Activated CD4-positive, alpha-beta T cell treated with anti-CD3 and anti-CD28 coated beads, Interleukin-2, amount 50 U/mL, for 16 hours (primary cell): ENCODE measurements around the gene ART4.

Experiments
- DNase-seq: peaks from one replicate; pipeline ENCODE4 v3.0.0-alpha.2; 2020

The ART4 gene

DNA sequence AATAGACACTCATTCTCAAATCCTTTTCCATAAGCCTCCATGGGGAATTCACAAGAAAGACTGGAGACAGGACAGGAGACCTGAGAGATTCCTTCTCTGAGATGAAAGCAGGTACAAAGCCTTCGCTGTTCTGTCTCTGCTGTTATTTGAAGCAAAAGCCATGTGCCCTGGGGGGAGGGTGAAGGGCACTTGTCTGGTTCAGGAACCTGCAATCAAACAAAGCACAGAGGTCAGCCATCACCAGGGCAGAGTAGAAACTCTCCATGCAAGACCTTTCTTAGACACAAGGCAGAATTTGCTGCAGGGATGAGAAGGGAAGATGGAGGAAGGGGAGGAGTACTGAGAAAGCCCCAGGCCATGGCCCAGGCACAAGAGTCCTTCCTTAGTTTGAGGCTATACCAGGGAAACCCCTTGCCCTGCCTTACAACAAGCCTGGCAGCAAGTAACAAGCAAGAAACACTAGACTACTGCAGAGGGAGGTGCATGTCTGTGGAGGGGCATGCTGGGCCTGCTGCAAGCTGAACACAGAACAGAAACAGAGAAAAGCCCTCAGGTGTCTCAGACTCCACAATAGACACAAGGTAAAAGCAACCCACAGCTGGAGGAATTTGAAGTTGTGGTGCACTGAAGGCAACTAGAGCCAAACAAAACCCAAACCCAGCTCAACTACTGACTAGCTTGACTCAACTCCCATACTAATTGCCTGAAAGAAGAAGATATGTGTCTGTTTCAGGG lies 7.8 kb upstream of the ART4 start:
- DNase-seq: no peak

DNA sequence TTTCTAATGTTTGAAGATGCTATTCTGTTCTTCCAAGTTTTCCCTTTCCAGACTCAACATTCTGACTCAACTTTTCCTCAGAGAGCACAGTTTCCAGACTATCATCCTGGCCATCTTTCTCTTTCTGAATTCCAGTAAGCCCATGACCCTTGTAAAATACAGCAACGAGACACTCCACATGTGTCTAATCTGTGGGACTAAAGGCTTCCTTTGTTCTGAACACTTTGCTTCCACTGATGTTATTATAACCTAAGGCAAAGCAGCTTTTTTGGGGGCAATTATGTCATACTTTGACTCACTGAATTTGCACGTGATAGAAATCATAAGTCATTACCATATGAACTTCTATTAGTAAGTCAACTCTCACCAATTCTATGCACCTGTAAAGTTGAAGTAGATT lies 6.3 kb upstream of the ART4 start:
- no peak for DNase-seq

DNA sequence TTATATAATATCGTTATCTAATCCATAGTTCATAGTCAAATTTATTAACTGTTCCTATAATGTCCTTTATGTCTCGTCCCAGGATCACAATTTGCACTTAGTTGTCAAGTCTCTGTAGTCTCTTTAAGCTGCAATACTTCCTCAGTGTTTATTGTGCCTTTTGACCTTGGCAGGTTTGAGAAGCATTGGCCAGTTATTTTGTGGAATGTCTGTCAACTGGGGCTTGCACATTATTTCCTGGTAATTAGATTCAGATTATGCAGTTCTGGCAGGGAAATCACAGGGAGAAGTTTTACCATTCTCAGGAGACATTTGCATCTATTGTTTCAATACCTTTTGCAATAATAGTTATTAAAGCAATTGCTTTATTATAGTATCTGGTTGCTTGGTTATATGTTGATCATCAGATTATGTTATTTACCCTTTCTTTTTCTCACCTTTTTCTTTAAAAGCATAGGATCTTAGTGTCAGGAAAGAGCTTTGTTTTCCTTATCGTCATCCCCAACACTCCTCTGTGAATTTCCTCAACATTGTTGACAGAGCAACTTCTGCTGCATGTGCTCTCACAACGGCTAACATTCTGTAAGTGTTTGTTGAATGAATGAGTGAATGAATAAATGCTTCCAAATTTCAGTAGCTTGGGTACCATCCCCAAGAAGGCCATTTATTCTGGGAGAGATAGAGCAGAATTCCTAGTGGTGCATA lies 3.7 kb upstream of the ART4 start:
- no peak for DNase-seq

DNA sequence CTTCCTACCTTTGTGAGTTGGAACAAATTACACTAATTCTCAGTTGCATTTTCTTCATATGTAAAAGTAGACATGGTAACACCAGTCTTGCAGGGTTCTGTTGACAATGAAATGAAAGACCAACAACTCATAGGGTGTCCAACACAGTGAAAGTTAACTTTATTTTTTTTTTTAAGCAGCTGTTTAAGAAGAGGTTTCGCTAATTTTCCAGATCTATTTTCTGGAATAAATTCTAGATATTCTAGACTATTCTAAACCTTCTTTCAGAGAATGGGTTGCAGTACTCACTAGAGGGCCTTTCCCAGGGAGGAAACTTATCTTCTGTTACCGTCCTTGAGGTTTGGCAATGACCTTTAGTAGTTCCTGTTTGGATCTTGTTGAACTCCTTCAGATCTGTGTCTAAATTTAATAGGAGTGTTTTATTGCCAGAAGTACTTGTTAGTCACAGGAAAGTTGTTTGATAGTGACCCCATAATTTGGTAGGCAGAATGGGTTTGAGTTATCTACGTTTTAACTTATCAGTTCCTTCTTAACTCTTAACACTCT lies 2.8 kb upstream of the ART4 start:
- no peak for DNase-seq

DNA sequence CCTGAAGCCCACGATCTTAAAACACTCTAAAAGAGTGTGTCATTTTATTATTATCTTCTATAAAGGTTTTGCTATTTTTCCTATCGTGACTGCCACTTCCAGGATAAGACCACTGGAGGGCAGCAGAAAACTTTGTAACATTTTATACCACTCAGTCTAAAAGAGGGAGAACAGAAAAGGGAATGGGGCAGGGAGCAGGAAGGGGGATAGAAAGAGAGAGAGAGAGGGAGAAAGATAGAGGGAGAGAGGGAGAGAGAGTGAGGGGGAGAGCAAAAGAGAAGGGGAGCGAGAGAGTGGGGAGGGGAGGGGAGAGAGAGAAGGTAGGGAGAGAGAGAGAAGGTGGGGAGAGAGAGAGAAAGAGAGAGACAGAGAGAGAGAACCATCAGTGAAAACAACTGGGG lies 2.0 kb upstream of the ART4 start:
- DNase-seq: peak; percentile 47

DNA sequence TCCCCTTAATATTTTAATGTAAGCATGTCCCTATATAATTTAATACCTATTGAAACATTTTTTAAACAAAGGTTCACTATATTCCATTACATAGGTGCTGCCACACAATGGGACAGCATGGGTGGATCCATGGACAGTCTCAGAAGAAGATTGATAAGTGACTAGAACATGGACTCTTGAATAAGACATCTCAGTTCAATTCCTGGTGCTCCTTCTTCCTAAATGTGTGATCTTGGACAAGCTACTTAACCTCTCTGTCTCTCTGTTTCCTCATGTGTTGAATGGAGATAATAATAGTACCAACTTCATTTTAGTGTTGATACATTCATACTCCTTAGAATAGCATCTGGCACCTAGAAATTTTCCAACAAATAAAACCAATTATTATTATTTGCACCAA lies 1.1 kb upstream of the ART4 start:
- no peak for DNase-seq

DNA sequence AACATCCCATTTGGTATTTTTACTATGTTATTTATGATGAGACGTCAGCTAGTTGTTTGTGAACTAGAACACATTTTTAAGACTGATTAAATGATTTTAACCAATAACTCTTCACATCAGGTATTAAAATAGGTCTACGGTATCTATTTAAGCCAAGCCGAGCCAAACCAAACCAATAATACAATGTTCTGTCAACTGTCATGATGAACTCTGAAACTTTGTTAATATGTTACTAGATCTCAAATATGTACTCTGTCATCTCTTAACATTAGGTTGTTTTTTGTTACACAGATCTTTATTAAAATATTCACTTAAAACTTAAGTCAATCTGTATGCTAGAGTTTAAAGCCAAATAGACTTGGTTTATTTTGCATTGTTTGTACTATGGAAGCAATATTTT lies 1.0 kb downstream of the ART4 start:
- no peak for DNase-seq

DNA sequence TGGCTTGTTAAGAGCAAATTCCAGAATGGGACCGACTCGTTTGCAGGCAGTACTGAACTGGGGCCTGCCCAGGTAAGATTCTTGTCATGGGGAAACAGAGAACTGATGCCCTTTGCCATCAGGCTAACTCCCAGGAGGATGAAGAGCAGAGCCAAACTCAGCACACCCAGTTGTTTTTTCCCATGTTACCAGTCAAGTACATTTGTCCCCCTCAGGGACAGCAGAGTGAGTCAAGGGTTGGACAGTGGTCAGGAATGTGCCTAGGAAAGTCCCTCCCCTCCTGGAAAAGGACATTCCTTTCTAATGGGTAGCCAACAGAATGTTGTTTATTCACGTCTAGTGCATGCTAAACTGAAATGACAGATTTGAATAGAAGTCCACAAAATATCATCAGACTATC lies 1.6 kb downstream of the ART4 start:
- no peak for DNase-seq

DNA sequence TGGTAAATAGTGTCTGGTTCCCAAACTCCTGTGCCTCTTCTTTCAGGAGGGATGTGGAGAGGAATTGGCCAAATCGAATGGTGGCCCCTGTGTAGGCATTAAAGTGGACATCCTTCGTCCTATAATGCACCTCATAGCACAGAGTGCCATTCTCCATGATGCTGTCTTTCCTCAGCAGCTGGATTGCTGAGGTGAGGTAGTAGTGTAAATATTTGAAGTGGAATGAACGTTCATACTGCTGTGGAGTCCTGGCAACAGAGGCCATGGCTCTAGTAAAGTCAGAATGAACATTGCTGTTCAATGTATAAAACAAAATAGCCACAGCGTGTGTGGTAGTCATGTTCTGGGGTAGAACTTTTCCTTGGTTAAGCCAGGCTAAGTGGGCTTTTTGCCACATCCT lies 2.7 kb downstream of the ART4 start:
- DNase-seq: no peak

DNA sequence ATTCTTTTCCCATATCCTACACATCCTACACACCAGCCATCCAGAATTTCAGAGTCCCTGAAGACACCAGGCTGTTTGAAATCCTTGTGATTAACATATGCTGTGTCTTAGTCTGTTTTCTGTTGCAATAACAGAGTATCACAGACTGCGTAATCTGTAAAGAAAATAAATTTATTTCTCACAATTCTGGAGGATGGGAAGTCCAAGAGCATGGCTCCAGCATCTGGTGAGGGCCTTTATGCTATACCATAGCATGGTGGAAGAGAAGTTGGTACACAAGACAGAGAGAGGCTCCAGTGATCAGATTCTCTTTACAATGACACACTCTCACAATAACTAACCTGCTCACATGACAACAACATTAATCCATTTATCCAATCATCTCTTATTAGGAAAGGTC lies 4.1 kb downstream of the ART4 start:
- no peak for DNase-seq

DNA sequence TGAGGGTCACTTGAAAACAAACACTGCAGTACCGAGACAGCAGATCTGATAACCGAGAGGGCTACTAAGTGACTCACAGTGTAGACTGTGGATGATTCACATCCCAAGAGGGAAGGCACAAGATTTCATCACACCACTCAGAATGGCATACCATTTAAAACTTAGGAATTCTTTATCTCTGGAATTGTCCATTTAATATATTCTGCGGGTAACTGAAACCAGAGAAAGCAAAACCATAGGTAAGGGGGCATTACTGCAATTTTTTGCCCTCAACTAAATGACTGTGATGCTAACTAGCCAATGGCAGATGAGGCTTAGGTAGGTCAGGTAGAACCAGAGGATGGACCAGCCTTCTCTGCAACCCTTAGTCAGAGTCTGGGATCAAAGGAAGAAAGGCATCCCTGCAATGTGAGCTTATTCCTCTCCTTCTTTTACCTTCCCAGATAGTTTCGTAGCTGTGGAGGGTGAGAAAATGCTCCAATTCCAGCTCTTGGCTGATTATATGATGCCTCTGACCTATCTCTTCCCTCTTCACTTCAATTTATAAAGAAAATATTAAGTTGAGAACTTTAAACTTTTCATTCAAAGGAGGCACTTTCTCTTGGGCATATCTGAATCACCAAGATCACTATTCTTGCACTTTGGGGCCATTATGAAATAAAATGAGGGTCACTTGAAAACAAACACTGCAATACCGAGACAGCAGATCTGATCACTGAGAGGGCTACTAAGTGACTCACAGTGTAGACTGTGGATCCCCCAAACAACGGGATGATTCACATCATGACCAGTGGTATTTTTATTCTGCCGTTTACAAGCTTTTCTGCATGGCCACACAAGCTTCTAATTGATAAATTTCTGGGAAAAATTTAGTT lies 6.8 kb downstream of the ART4 start:
- no peak for DNase-seq

DNA sequence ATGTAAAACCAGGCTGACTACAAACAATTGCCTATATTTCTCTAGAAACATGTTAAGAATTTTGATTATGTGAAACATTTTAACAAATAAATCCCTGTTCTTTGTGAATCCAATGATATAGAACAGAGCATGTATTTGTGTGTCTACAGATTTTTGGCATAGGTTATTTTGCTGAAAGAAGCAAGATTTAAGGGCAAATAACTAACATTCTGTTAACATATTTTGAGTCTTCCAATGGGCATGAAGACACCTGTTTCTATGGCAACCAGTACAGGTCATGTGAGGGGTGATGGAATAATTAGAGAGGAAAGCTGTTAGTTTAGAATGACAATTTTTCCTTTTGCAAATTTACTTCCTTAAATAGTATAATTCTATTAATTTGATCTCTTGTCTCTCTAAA lies 8.8 kb downstream of the ART4 start:
- DNase-seq: no peak

DNA sequence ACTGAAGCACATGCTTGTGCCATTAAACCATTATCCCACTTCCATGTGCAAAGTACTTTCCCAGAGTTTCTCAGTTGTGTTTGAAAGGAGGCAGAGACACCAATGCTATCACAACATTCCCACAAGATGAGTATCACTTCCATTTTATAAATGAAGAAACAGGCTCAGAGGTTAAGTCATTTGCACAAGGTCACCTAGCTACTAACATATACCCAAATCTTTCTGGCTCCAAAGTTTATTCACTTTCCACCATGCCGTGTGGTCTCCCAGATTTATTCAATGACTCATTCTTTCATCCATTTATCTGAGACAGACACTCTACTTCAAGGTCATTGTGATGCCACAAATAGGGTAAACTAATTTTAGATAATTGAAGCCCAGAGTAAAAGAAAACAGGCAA lies 9.4 kb downstream of the ART4 start:
- no peak for DNase-seq

DNA sequence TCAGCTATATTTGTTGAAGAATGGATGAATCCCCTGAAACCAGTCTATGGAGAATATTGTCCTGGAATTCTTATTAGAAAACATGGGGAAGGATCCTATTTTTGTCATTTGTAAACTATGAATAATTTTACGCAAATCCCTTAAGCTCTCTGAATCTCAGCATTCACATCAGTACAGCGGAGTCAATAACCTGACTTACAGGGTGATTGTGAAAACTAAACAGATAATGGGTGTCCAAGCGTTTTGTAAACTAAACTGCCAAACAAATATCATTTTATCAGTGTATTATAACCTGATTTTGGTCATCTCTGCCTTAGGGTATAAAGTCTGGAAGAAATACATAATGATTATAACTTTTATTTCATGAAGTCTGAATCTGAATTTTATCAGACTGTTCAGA lies 10.0 kb downstream of the ART4 start:
- no peak for DNase-seq

DNA sequence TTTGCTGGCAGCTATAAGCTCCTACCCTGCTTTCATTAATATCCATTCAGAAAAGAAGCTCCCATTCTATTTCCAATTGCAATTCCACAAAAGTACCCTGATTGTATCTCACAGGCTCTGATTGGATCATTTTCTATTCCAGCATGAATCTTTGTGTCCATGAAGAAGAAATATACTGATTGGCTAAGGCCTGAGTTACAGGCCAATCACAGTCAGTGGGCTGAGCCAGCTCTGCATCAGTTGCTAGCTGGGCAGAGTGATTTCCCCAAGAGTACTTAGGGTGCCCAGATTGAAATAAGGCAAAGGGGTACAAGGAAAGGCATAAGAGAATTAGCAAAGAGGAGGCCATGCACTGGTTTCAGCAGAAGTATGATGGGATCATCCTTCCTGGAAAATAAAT lies 14.4 kb downstream of the ART4 start:
- no peak for DNase-seq

DNA sequence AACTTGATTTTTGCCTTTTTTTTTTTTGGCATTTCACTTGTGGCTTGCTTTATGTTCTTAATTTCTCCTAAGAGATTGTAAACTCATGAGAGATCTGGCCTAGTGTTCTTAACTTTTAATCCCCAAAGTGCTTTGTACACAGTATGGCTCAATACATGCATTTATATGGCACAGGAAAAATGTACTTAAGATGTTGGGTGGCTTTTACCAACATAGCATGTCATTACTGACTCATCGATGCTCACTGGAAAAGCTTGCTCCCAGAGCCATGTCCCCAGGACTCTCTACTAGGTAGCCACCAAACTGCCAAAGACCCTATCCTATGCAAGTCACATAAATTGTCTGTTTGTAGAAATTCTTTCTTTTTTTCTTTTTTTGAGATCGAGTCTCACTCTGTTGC lies 16.3 kb downstream of the ART4 start:
- no peak for DNase-seq

DNA sequence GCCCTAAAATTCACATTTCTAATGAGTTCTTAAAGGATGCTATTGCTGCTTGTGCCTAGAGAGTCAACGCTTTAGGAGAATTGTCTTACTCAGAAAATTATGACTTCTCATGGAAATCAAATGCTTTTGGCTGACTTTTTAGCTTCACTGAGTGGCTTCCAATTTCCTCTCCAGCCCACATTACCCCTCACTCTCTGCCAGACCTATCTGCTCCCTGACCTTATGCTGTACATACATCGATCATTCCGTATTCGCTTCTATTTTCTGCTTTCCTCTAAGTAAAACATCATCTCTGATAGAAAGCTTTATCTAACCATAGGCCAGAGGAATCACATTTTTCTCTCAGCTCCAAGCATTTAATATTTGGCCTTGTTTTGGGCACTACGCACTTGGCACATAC lies 16.8 kb downstream of the ART4 start:
- no peak for DNase-seq

DNA sequence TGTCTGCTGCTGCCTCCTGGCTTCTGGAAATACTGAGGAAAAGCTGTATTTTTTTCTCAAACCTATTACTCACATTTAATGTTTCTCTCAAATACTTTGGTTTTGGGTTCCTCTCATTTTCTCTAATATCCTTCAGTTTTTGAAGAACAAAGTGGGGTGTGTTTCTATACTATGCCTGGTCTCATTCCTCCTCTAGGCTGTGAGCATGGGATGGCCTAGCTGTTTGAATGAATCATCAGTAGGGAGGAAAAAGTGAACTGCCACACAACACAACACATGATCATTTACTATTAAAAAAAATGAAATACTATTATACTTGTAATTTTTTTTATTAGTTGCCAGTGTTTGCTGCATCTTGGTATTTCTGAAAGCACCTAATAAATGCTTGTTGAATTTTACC lies 18.1 kb downstream of the ART4 start:
- no peak for DNase-seq

DNA sequence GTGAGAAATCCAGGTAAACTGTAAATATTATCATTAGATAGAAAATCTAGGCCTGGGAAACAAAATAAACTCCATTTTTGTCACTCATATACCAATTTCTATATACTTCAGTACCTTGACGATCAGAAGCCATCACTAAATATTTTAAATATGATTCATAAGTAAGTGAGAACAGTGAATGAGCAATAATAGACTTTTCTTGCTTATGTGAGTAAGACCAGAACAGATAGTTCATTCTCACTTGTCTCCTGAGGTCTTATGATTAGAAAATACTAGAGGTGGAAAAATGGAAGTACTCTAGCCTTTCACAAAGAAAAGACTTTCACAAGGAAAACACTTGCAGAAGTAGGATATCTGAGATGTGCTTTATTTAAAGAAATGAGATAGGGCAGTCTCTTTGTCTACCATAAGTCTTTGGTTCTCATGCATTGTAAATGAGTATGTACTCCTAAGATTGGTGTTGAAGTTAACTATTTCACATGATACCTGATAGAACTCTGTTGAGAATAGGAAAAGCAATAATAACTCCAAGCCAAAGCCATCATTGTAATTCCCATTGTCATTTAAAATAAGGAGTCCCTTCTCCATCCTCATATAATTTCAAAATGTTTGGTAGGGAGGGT lies 19.2 kb downstream of the ART4 start:
- peak; percentile 27 for DNase-seq

DNA sequence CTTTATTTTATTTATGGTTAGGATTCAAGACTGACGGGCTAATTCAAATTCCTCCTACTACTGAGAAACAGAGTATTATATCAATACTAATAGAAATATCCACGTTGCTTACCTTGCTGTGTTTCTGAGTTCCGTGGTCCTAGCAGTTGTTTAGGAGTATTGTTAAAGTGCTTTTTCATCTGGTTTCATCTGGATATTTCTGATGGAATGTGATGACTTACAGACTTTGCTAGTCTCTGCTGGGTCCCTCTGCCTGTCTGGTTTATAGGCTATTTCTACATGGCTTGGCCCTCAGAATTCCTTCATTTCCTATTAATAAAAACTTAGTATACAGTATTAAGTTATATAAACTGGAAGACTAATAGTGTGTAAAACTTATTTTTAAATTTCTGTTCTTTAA lies 29.3 kb downstream of the ART4 start, which contains the start of gene SMCO3:
Gene SMCO3, minus strand, starts transcription at position 169 of the 400 bp plus-strand sequence. CDS start 7,502 bp downstream, outside the sequence.
- DNase-seq: no peak

DNA sequence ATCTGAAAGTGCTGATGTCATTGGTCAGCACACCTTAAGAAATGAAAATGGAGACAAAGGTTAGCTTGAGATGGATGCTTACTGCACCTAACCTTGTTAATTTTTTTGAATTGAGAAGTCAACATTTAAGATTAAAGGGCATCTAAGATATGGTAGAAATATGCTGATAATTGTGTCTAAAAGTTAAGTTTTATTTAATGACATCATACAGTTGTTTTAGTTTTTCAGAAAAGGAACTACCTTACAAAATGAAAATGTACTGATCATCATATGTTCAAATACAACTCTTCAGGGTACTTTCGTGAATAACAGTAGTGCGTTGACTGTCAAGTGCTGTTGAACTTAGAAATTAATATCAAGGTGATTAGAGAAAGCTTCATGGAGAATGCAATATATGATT lies 31.8 kb downstream of the ART4 start:
- DNase-seq: no peak

DNA sequence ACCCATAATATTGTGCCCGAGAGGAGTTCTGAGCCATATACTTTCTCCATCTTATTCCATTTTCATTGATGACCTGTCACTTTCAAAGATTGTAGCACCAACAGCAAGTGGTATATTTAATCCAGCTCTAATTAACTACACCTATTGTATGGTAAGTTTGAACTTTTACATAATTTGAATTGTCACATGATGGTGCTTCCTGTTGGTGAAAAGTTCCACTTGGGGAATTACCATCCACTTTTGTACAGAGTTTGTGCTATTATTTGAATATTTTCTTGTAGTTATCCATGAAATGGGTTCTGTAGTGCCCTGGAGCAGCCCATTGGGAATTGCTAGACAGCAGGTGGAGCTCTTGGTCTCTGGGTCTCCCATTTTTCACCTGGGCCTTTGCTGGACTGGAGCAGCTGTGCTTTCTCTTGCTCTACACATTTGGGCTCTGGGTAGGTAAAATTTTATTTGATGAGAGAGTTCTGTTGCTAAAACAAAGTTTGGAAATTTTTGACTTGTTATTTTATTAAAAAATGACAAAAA lies 32.3 kb downstream of the ART4 start:
- peak; percentile 9 for DNase-seq
